IPS-18a (cell line): ENCODE data around the gene SEL1L.
"Not testable (repeated sequence)": the region's sequence is repeated elsewhere in the genome, so short reads cannot be mapped to it uniquely, and the experiment has no call there.

Experiments
- H3K27ac ChIP-seq: one replicate; pipeline ENCODE4 v1.5.1; 2013; ENCODE audit warnings: low read length
- H3K27me3 ChIP-seq: one replicate; pipeline ENCODE4 v1.6.1; 2013; ENCODE audit warnings: mild to moderate bottlenecking, low read length; ENCODE audit not compliant: control insufficient read depth, insufficient read depth
- H3K36me3 ChIP-seq: one replicate; pipeline ENCODE4 v1.6.1; 2013; ENCODE audit warnings: low read depth, low read length; ENCODE audit not compliant: control insufficient read depth
- H3K4me1 ChIP-seq: one replicate; pipeline ENCODE4 v1.6.1; 2013; ENCODE audit warnings: low read depth, low read length; ENCODE audit not compliant: control insufficient read depth
- H3K4me3 ChIP-seq: one replicate; pipeline ENCODE4 v1.5.1; 2013; ENCODE audit warnings: low read length
- H3K9ac ChIP-seq: one replicate; pipeline ENCODE4 v1.6.1; 2013; ENCODE audit warnings: mild to moderate bottlenecking, low read length, moderate library complexity
- H3K9me3 ChIP-seq: one replicate; pipeline ENCODE4 v1.6.1; 2013; ENCODE audit warnings: low read depth, low read length; ENCODE audit not compliant: control insufficient read depth

The SEL1L gene

GRCh38 chr14:81555051-81555450, 21.4 kb upstream of the SEL1L start:
- H3K27ac ChIP-seq: no peak overlapping the region
- no peaks in the 10 kb centered on the region for H3K9me3 ChIP-seq
- H3K36me3 ChIP-seq: no peaks in the 10 kb centered on the region

GRCh38 chr14:81551471-81551870, 17.8 kb upstream of the SEL1L start:
- H3K4me3 ChIP-seq: no peak overlapping the region
- no peak overlapping the region for H3K27ac ChIP-seq
- no peaks in the 10 kb centered on the region for H3K27me3 ChIP-seq
- no peaks in the 10 kb centered on the region for H3K9me3 ChIP-seq
- H3K36me3 ChIP-seq: no peaks in the 10 kb centered on the region
- no peak overlapping the region for H3K9ac ChIP-seq
- H3K4me1 ChIP-seq: no peaks in the 10 kb centered on the region

More at GRCh38 chr14:81555051-81555450, 21.4 kb upstream of the SEL1L start:
- H3K27me3 ChIP-seq: no peaks in the 10 kb centered on the region
- H3K4me3 ChIP-seq: no peak overlapping the region
- H3K4me1 ChIP-seq: no peaks in the 10 kb centered on the region
- H3K9ac ChIP-seq: no peak overlapping the region

- Histone ChIP-seq H3K4me1 (no peaks in the 10 kb centered on the region), H3K36me3 (no peaks in the 10 kb centered on the region), H3K9me3 (no peaks in the 10 kb centered on the region), H3K27ac (no peak overlapping the region), H3K4me3 (no peak overlapping the region), H3K9ac (no peak overlapping the region), H3K27me3 (no peaks in the 10 kb centered on the region)
These were observed 16.5 kb upstream of the SEL1L start for GRCh38 chr14:81550001-81550637.

GRCh38 chr14:81541206-81541605, 7.6 kb upstream of the SEL1L start:
- not testable (repeated sequence) for H3K4me1 ChIP-seq, H3K27ac ChIP-seq, H3K36me3 ChIP-seq, H3K9ac ChIP-seq, H3K27me3 ChIP-seq, H3K9me3 ChIP-seq, H3K4me3 ChIP-seq

GRCh38 chr14:81537193-81537592, 3.5 kb upstream of the SEL1L start:
- Histone ChIP-seq H3K36me3 (no peaks in the 10 kb centered on the region), H3K27me3 (no peaks in the 10 kb centered on the region), H3K4me3 (no peak overlapping the region), H3K9me3 (no peaks in the 10 kb centered on the region), H3K27ac (no peak overlapping the region), H3K9ac (no peak overlapping the region), H3K4me1 (no peaks in the 10 kb centered on the region)

GRCh38 chr14:81536241-81536771, 2.7 kb upstream of the SEL1L start:
- Histone ChIP-seq H3K4me1 (no peaks in the 10 kb centered on the region), H3K36me3 (no peaks in the 10 kb centered on the region), H3K4me3 (no peak overlapping the region), H3K27me3 (no peaks in the 10 kb centered on the region), H3K9me3 (no peaks in the 10 kb centered on the region), H3K27ac (no peak overlapping the region), H3K9ac (no peak overlapping the region)

GRCh38 chr14:81535396-81536164, 1.9 kb upstream of the SEL1L start:
- Histone ChIP-seq H3K4me1 (no peaks in the 10 kb centered on the region), H3K27ac (no peak overlapping the region), H3K9me3 (no peaks in the 10 kb centered on the region), H3K27me3 (no peaks in the 10 kb centered on the region), H3K4me3 (no peak overlapping the region), H3K36me3 (no peaks in the 10 kb centered on the region), H3K9ac (no peak overlapping the region)

- Histone ChIP-seq H3K36me3 (no peaks in the 10 kb centered on the region), H3K9ac (no peak overlapping the region), H3K27me3 (no peaks in the 10 kb centered on the region), H3K9me3 (no peaks in the 10 kb centered on the region), H3K4me1 (no peaks in the 10 kb centered on the region), H3K4me3 (peak overlapping the region; percentile 89), H3K27ac (no peak overlapping the region)
These were observed 939 bp upstream of the SEL1L start for GRCh38 chr14:81534510-81535074.

- Histone ChIP-seq H3K27me3 (no peaks in the 10 kb centered on the region), H3K4me3 (peak overlapping the region; percentile 89), H3K9ac (peak overlapping the region; percentile 31), H3K27ac (no peak overlapping the region), H3K9me3 (no peaks in the 10 kb centered on the region), H3K4me1 (no peaks in the 10 kb centered on the region), H3K36me3 (no peaks in the 10 kb centered on the region)
These were observed 479 bp downstream of the SEL1L start for GRCh38 chr14:81533212-81533535.

GRCh38 chr14:81529391-81529790, 4.3 kb downstream of the SEL1L start:
- Histone ChIP-seq H3K9me3 (no peaks in the 10 kb centered on the region), H3K27me3 (no peaks in the 10 kb centered on the region), H3K36me3 (peaks cover 12% of the 10 kb centered on the region), H3K4me1 (no peaks in the 10 kb centered on the region), H3K4me3 (no peak overlapping the region), H3K9ac (no peak overlapping the region), H3K27ac (no peak overlapping the region)

- H3K9ac ChIP-seq: no peak overlapping the region
- no peaks in the 10 kb centered on the region for H3K9me3 ChIP-seq
- H3K36me3 ChIP-seq: peaks cover 29% of the 10 kb centered on the region
- H3K4me3 ChIP-seq: no peak overlapping the region
- no peaks in the 10 kb centered on the region for H3K4me1 ChIP-seq
- no peaks in the 10 kb centered on the region for H3K27me3 ChIP-seq
- H3K27ac ChIP-seq: no peak overlapping the region
These were observed 8.5 kb downstream of the SEL1L start for GRCh38 chr14:81525129-81525528.
